Measurements from ENCODE around the gene ZNF791. TPM values are rescaled to one million over a fixed set of nuclear protein-coding genes. Genes with fewer than 3 reads are reported as not detected.

ZNF791 gene
- polyA plus RNA-seq, 3 donors from 2014 or later: 10.9 to 21.3 (median 12.9) TPM

- Mint-ChIP-seq H3K9me3 (no peaks in the 10 kb centered on the region), H3K4me1 (peaks cover 49 to 54% of the 10 kb centered on the region in 2 donors), H3K27ac (peak overlapping the region; percentile 62 to 97 (median 90)), H3K27me3 (ENCODE audit: low read depth in 3 of 3) (peaks cover 7 to 14% (median 8%) of the 10 kb centered on the region in 3 donors), H3K4me3 (peak overlapping the region; percentile 52 to 99 (median 94)), H3K36me3 (peaks cover 0 to 14% (median 8%) of the 10 kb centered on the region in 3 donors)
- DNase-seq: no peak
These were observed 54.5 kb downstream of the ZNF791 start for GRCh38 chr19:12665281-12665573.

- DNase-seq: no peak
- H3K4me1 Mint-ChIP-seq: peaks cover 53 to 54% of the 10 kb centered on the region in 2 donors
- peaks cover 0 to 11% (median 5%) of the 10 kb centered on the region in 3 donors for H3K36me3 Mint-ChIP-seq
- peak overlapping the region; percentile 89 to 97 (median 95) for H3K27ac Mint-ChIP-seq
- peaks cover 7 to 14% (median 8%) of the 10 kb centered on the region in 3 donors for H3K27me3 Mint-ChIP-seq (ENCODE audit: low read depth in 3 of 3)
- H3K9me3 Mint-ChIP-seq: no peaks in the 10 kb centered on the region
- peak overlapping the region; percentile 90 to 99 (median 98) for H3K4me3 Mint-ChIP-seq
These were observed 55.0 kb downstream of the ZNF791 start for GRCh38 chr19:12665671-12666264.

GRCh38 chr19:12666265-12667048, 55.7 kb downstream of the ZNF791 start, which contains the start of the genes MAN2B1 and WDR83:
TSS of gene MAN2B1 (minus strand) at chr19:12666742. CDS start at chr19:12666701, 41 bp downstream.
TSS of gene WDR83 (plus strand) at chr19:12666807. CDS start at chr19:12669791, 2,984 bp downstream.
- no peaks in the 10 kb centered on the region for H3K9me3 Mint-ChIP-seq

GRCh38 chr19:12667731-12668302, 57.1 kb downstream of the ZNF791 start:
- peaks cover 57 to 61% of the 10 kb centered on the region in 2 donors for H3K4me1 Mint-ChIP-seq
- H3K36me3 Mint-ChIP-seq: peaks cover 4 to 8% (median 5%) of the 10 kb centered on the region in 3 donors
- H3K27me3 Mint-ChIP-seq (ENCODE audit: low read depth in 3 of 3): peaks cover 7 to 15% (median 8%) of the 10 kb centered on the region in 3 donors
- no peaks in the 10 kb centered on the region for H3K9me3 Mint-ChIP-seq
- peak overlapping the region; percentile 90 to 99 (median 99) for H3K4me3 Mint-ChIP-seq
- DNase-seq: no peak
- peak overlapping the region; percentile 58 to 100 (median 98) for H3K27ac Mint-ChIP-seq

More at GRCh38 chr19:12666265-12667048, 55.7 kb downstream of the ZNF791 start, which contains the start of the genes MAN2B1 and WDR83:
- Mint-ChIP-seq H3K4me1 (peaks cover 53 to 54% of the 10 kb centered on the region in 2 donors), H3K27me3 (ENCODE audit: low read depth in 3 of 3) (peaks cover 7 to 14% (median 8%) of the 10 kb centered on the region in 3 donors), H3K4me3 (peak within 1 kb of the TSS; percentile 90 to 99 (median 98)), H3K36me3 (peaks cover 0 to 5% (median 4%) of the 10 kb centered on the region in 3 donors), H3K27ac (peak within 1 kb of the TSS; percentile 89 to 100 (median 96))
- DNase-seq: peak; percentile 75 to 79 (median 78)

GRCh38 chr19:12668346-12668745, 57.6 kb downstream of the ZNF791 start:
- Mint-ChIP-seq H3K9me3 (no peaks in the 10 kb centered on the region), H3K27ac (peak overlapping the region; percentile 97 to 100 (median 100)), H3K4me1 (peaks cover 57 to 61% of the 10 kb centered on the region in 2 donors), H3K4me3 (peak overlapping the region; percentile 90 to 99 (median 99)), H3K36me3 (peaks cover 0 to 4% (median 4%) of the 10 kb centered on the region in 3 donors), H3K27me3 (ENCODE audit: low read depth in 3 of 3) (peaks cover 7 to 13% (median 8%) of the 10 kb centered on the region in 3 donors)
- DNase-seq: no peak

- Mint-ChIP-seq H3K4me3 (peak overlapping the region; percentile 90 to 99 (median 99)), H3K27me3 (ENCODE audit: low read depth in 3 of 3) (peaks cover 7 to 13% (median 8%) of the 10 kb centered on the region in 3 donors), H3K9me3 (no peaks in the 10 kb centered on the region), H3K4me1 (peaks cover 55 to 61% of the 10 kb centered on the region in 2 donors), H3K36me3 (peaks cover 0 to 4% (median 4%) of the 10 kb centered on the region in 3 donors), H3K27ac (peak overlapping the region; percentile 97 to 100 (median 100))
- peak; percentile 61 to 63 (median 62) for DNase-seq
These were observed 58.2 kb downstream of the ZNF791 start for GRCh38 chr19:12668932-12669269.

- H3K27me3 Mint-ChIP-seq (ENCODE audit: low read depth in 3 of 3): peaks cover 7 to 13% (median 8%) of the 10 kb centered on the region in 3 donors
- H3K4me3 Mint-ChIP-seq: peak overlapping the region; percentile 90 to 99 (median 99)
- peaks cover 56 to 57% of the 10 kb centered on the region in 2 donors for H3K4me1 Mint-ChIP-seq
- DNase-seq: peak; percentile 78 to 84 (median 83)
- H3K36me3 Mint-ChIP-seq: peaks cover 0 to 9% (median 4%) of the 10 kb centered on the region in 3 donors
- peak overlapping the region; percentile 97 to 100 (median 100) for H3K27ac Mint-ChIP-seq
- H3K9me3 Mint-ChIP-seq: no peaks in the 10 kb centered on the region
These were observed 58.8 kb downstream of the ZNF791 start for GRCh38 chr19:12669270-12670158.

GRCh38 chr19:12670159-12670928, 59.6 kb downstream of the ZNF791 start:
- Mint-ChIP-seq H3K36me3 (peaks cover 0 to 10% (median 4%) of the 10 kb centered on the region in 3 donors), H3K27ac (peak overlapping the region; percentile 97 to 100 (median 100)), H3K27me3 (ENCODE audit: low read depth in 3 of 3) (peaks cover 7 to 13% (median 8%) of the 10 kb centered on the region in 3 donors), H3K9me3 (no peaks in the 10 kb centered on the region), H3K4me3 (peak overlapping the region; percentile 90 to 99 (median 99)), H3K4me1 (peaks cover 48 to 51% of the 10 kb centered on the region in 2 donors)
- DNase-seq: no peak

GRCh38 chr19:12672744-12673143, 62.0 kb downstream of the ZNF791 start:
- Mint-ChIP-seq H3K27me3 (ENCODE audit: low read depth in 3 of 3) (peaks cover 5 to 15% (median 9%) of the 10 kb centered on the region in 3 donors), H3K9me3 (no peaks in the 10 kb centered on the region), H3K4me3 (no peak overlapping the region), H3K27ac (no peak overlapping the region), H3K4me1 (peaks cover 38 to 44% of the 10 kb centered on the region in 2 donors), H3K36me3 (peaks cover 4 to 20% (median 12%) of the 10 kb centered on the region in 3 donors)
- DNase-seq: no peak

GRCh38 chr19:12675399-12675798, 64.7 kb downstream of the ZNF791 start:
- H3K9me3 Mint-ChIP-seq: no peaks in the 10 kb centered on the region
- peaks cover 27 to 31% of the 10 kb centered on the region in 2 donors for H3K4me1 Mint-ChIP-seq
- peaks cover 4 to 25% (median 15%) of the 10 kb centered on the region in 3 donors for H3K36me3 Mint-ChIP-seq
- peak overlapping the region in 1 of 6 donors; percentile 17 for H3K27ac Mint-ChIP-seq
- peaks cover 1 to 7% (median 3%) of the 10 kb centered on the region in 3 donors for H3K27me3 Mint-ChIP-seq (ENCODE audit: low read depth in 3 of 3)
- H3K4me3 Mint-ChIP-seq: no peak overlapping the region
- no peak for DNase-seq

- Mint-ChIP-seq H3K9me3 (no peaks in the 10 kb centered on the region), H3K27ac (peak overlapping the region in 3 of 6 donors; percentile 7 to 72 (median 39)), H3K27me3 (ENCODE audit: low read depth in 3 of 3) (peaks cover 2 to 8% (median 3%) of the 10 kb centered on the region in 3 donors), H3K4me3 (no peak overlapping the region), H3K4me1 (peaks cover 29 to 31% of the 10 kb centered on the region in 2 donors), H3K36me3 (peaks cover 5 to 26% (median 15%) of the 10 kb centered on the region in 3 donors)
- DNase-seq: no peak
These were observed 65.2 kb downstream of the ZNF791 start for GRCh38 chr19:12675940-12676339.

- peak; percentile 69 to 76 (median 70) for DNase-seq
- Mint-ChIP-seq H3K36me3 (peaks cover 9 to 30% (median 15%) of the 10 kb centered on the region in 3 donors), H3K4me3 (no peak overlapping the region), H3K27ac (peak overlapping the region; percentile 7 to 77 (median 49)), H3K9me3 (no peaks in the 10 kb centered on the region), H3K4me1 (peaks cover 34 to 35% of the 10 kb centered on the region in 2 donors), H3K27me3 (ENCODE audit: low read depth in 3 of 3) (peaks cover 4 to 12% (median 6%) of the 10 kb centered on the region in 3 donors)
These were observed 65.7 kb downstream of the ZNF791 start for GRCh38 chr19:12676384-12676792.

Measured in immature natural killer cell (primary cell).